HG02884 (cell line): ENCODE measurements around the gene UACA.
"Not testable (repeated sequence)": the region's sequence is repeated elsewhere in the genome, so short reads cannot be mapped to it uniquely, and the experiment has no call there.

Source experiments
- ATAC-seq: cut with Tn5 transposase; IDR thresholded peaks from one replicate; pipeline ENCODE4 v1.9.1; 2021; ENCODE audit warnings: mild to moderate bottlenecking, moderate library complexity; ENCODE audit not compliant: unreplicated experiment

The UACA gene

GRCh38 chr15:70669006-70669602, 94.3 kb downstream of the UACA start:
- no peak for ATAC-seq

DNA sequence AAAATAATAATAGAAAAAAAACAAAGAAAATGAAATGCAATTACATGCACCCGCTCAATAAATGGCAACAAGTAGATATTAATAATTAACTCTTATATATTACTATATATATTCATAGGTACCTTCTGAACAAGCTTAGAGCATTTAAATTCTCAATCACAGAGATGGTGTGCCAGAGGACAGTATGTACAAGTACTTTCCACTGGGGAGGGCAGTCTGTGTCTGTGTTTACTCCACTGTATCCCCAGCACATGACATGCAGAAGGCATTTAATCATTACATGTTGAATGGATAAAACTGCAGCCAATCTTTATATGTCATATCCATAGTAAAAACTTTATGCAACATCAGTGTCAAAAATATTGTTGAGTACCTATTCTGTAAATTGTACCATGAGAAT, 97.8 kb downstream of the UACA start:
- no peak for ATAC-seq

- no peak for ATAC-seq
Observed at GRCh38 chr15:70664494-70664893, 98.9 kb downstream of the UACA start.

DNA sequence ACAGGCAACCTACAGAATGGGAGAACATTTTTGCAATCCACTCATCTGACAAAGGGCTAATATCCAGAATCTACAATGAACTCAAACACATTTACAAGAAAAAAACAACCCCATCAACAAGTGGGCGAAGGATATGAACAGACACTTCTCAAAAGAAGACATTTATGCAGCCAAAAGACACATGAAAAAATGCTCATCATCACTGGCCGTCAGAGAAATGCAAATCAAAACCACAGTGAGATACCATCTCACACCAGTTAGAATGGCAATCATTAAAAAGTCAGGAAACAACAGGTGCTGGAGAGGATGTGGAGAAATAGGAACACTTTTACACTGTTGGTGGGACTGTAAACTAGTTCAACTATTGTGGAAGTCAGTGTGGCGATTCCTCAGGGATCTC, 100.3 kb downstream of the UACA start:
- ATAC-seq, result not testable (repeated sequence)

GRCh38 chr15:70659662-70660061, 103.7 kb downstream of the UACA start:
- ATAC-seq, result no peak

GRCh38 chr15:70658641-70659040, 104.7 kb downstream of the UACA start:
- ATAC-seq, result no peak

- no peak for ATAC-seq
Observed at GRCh38 chr15:70653426-70653825, 109.9 kb downstream of the UACA start.

DNA sequence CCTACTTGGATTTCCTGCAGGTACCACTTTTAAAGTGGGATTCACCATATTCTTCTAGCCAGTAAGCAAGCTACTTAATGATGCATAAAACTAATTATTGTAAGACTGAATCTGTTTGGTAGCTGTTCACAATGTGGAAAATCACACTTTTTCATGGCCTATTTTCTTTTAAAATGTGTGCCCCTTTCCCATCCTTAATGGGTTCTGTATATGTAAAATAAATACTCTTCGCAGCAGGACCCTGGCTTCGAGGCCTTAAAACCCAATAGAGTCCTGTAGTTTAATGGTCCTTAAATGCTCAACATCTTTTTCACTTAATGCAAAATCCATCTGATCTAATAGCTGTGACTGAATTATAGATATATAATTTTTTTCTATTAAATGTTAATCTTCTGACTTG, 111.0 kb downstream of the UACA start:
- no peak for ATAC-seq

DNA sequence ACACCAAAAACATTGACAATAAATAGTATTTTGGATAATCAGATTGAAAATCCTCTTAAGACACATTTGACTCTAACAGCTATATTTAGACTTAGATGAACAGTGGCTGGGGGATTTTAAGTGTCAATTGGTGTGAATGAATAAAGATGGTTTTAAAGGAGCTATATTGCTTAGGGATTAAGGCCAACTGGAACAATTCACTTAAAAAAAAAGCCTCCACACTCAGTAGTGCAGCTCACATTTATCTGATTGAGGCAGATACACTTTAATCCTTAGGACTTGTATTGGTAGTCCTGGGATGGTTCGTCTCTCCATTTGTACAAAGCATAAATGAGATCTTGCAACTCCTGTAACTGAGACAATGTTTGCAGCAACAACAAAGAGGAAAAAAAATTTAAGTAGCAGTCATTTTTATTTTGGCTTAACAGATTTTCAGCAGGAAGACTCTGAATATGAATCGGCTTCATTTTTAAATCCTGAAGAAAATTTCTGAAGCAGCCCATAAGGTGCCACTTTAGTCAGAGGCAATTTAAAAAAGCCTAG, 112.0 kb downstream of the UACA start:
- ATAC-seq, result no peak

DNA sequence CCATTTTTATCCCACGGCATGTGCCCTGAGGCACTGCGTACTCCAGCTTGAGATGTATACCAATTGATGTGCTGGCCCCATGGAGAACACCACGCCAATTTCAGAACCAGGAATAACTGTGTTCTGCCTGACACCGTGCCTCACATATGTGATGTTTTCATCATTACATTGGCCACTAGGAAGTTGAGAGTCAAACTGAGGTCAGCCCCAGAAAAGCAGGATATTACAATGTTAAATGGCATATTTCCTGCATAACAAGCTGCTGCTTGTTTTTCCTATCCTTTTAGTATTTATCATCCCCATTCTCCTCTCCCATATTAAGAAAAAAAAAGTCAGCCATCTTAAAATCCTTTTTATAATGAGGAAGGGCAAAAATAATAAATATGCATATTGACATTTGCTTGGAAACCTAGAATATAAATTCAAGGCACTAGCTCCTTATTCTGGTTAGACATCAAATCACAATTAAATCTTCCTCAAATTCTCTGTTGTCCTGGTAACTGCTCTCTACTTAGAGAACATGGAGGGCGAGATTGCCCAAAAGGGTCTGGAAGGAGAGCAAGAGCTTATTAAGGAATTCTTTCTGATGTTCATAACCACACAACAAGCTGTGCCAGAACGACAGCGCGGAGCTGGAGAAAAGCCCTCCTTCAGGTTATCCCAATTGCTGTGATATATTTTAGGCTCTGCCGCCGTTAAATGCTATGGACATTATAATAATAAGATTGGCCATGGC, 112.6 kb downstream of the UACA start:
- ATAC-seq, result no peak

DNA sequence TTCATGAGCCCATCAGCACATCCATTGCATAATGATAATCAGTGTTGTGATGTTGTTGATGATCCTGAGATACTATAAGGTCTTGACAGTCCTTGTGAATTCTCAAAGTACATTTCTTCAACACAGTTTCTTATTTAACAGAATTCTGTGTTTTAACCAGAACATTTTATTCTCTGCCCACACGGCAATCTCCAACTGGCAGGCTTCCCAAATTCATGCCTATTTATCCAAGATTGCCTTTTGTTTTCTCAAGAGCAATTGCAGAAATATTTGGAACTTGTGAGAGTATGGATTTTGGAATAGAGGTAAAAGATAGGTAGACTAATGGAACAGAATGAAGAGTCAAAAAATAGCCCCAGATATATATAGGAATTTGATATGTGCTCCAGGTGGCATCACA, 116.0 kb downstream of the UACA start:
- ATAC-seq, result no peak

GRCh38 chr15:70646169-70646568, 117.2 kb downstream of the UACA start:
- no peak for ATAC-seq

DNA sequence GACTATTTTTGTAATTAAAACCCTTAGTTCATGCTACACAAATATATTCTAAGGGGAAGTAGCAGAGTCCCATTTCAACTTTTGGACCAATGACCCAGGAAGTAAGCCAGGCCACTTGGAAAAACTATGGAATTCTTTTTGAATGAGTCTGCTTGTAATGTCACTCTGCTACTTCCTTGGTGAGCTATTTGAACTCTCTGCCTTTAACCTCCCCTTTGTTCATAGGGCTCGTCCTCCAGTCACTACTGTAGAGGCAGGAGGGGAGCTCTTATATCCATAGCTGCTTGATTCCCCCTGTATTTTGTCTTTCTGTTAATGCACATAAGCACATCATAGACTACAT, 119.6 kb downstream of the UACA start:
- no peak for ATAC-seq

DNA sequence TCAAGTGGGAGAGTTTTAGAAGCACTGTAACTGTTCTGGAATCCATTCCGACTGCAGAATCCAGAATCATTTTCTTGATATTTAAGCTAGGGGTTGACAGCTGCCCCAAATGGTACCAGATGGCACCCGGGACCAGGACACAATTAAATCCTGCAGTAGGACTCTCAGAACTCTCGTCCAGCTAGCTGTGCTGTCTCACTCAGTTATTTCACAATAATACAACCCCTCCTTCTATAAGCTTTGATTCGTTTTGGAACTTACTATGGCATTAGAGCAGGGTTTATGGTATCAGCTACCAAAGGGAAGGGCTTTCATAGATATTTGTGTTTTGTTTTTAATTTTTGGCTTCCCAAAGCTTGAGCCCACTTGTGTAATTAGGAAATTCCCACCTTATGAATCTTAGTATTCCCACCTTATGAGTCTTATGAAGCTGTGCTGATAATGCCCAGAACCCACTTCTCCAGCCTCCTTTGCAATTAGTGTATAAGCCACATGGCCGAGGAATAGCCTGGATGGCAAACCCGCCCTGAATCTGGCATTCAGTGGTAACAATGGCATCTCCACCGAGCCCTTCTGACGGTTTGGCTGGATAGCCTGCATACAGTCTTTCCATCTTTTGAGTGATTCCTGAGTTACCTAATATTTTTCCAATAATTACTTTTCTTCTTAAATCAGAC, 120.1 kb downstream of the UACA start:
- no peak for ATAC-seq

- no peak for ATAC-seq
Observed at GRCh38 chr15:70636540-70637165, 126.7 kb downstream of the UACA start.

GRCh38 chr15:70635895-70636294, 127.5 kb downstream of the UACA start:
- ATAC-seq, result no peak

DNA sequence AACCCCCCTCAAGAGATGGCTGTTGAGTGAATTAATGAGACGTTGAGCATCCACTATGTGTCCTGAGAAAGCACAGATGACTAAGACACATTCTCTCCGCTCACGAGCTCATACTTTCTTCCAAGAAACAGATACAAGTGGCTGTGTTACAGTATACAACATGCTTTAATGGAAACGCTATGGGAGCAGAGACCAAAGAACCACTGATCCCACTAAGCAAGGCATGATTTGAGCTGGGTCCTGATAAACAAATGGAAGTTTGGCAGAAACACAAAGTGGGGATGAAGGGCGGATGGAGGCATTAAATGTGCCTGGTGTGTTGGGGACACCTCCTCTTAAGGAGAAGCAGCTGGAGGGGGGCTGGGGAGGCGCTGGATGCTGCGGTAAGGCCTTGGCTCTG, 129.4 kb downstream of the UACA start:
- ATAC-seq, result no peak

GRCh38 chr15:70633103-70633831, 130.1 kb downstream of the UACA start:
- no peak for ATAC-seq

- no peak for ATAC-seq
Observed at GRCh38 chr15:70632491-70633102, 130.8 kb downstream of the UACA start.

DNA sequence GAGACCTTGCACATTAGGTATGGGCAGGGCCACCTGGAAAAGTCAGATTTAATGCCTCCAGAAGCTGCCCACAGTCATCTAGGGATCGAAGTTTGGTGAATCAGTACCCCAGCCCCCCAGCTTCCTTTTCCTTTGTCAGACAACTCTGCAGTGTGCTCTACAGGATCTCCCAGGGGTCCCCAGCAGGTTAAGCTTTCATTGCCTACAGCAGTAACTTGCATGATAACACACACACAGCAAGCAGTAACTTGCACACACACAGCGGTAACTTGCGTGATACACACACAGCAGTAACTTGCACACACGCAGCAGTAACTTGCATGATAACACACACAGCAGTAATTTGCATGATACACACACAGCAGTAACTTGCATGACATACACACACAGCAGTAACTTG, 131.3 kb downstream of the UACA start:
- ATAC-seq, result no peak
